KG1 (cell line): ENCODE results near the gene KLHL18.
"Not testable (repeated sequence)": the region's sequence is repeated elsewhere in the genome, so short reads cannot be mapped to it uniquely, and the experiment has no call there.

Experiments used
- DNase-seq: peaks from one replicate; lab custom pipeline; 2025; lab: John Stamatoyannopoulos, UW

Gene KLHL18

DNA sequence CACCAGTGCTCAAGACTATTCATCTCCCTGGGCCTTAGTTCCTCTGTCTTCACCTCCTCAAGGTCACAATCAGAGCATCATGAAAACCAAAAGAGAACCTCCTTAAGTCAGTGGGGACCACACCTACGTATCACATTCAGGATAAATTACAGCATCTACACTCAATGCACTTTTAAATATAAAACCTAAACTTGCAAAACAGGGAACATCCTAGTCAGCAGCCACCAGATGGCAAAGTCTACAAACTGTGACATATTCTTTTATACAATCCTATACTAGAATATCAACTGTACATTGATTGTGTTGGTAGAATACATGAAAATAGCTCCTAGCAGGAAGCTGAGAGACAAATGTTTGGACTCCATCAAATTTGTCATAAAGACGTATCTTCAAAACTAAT, 8.1 kb upstream of the KLHL18 start:
- DNase-seq = no peak

DNA sequence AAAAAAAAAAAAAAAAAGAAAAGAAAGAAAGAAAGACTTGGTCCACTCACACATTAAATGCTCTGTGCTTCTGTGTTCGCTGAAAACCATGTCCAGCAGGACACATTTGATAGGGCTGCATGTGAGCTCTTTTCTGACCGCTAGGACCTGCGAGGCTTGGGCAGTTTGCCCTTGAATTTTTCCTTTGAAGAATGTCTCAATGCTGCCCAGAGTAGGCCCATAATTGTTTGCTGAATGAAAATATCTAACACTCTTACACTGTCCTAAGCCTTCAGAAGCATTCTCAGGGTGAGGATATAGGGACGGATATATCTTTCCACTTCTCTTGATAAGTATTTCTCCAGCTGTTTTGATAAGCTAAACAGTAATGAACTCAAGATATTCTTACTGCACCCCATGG, 6.2 kb upstream of the KLHL18 start:
- DNase-seq = no peak

- no peak for DNase-seq
These were observed 2.2 kb upstream of the KLHL18 start for GRCh38 chr3:47280519-47280918.

DNA sequence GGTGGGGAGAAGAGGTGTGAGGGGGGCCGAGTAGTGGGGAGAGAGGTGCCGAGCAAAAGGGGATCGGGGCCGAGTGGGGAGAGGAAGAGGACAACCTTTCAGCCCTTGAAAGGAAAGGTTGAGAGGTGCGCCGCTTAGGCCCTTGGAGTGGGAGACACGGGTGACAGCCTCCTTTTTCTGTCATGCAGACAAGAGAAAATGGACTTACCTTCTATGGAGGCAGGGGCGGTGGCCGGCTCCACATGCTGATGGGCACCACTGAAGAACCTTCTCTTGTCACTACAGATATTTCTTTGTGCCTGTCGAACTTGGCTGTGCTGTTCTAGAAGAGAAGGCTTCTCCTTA, 421 bp downstream of the KLHL18 start:
- DNase-seq = no peak

GRCh38 chr3:47283591-47284364, 1.0 kb downstream of the KLHL18 start:
- DNase-seq = no peak

- no peak for DNase-seq
These were observed 6.5 kb downstream of the KLHL18 start for GRCh38 chr3:47288966-47289910.

DNA sequence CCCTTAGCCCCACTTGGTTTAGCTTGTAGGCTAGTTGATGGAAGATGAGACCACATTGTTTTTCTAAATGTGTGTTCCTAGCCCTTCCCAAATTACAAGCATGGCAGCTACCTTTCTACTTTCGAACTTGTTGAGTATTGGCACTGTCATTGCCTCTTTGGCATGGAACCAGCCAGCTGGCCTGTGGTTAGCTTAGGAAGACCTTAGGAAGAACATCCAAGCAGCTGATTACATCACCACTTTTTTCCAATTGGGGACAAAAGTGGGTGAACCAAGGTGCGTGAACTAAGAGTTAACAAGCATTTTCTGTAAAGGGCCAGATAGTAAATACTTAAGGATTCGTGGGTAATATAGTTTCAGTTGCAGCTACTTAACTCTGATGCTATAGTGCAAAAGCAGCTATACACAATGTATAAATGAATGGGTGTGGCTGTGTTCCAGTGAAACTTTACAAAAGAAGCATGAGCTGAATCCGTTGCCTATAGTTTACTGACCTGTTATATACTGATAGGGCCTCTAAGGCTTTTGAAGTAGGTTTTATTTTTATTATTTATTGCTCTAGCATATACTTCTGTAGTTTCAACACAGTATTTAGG, 8.5 kb downstream of the KLHL18 start:
- no peak for DNase-seq

- DNase-seq = not testable (repeated sequence)
These were observed 9.1 kb downstream of the KLHL18 start for GRCh38 chr3:47291754-47292420.

- DNase-seq = no peak
These were observed 11.1 kb downstream of the KLHL18 start for GRCh38 chr3:47293822-47294221.

GRCh38 chr3:47294392-47294791, 11.6 kb downstream of the KLHL18 start:
- no peak for DNase-seq

DNA sequence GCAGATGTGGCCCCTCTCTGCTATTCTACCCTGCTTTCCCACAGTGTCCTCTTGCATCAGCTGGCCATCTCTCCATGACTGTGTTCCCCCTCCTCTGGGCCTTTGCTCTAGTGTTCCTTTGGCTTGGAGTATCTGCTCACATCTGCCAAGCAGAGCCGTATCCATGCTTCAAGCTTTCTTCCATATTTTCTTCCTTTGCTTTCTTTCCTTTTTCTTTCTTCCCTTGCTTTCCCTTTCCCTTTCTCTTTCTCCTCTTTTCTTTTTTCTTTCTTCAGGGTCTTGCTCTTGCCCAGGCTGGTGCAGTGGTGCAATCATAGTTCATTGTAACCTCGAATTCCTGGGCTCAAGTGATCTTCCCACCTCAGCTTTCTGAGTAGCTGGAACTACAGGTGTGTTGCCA, 12.6 kb downstream of the KLHL18 start:
- DNase-seq = no peak

- no peak for DNase-seq
These were observed 13.2 kb downstream of the KLHL18 start for GRCh38 chr3:47295976-47296375.

DNA sequence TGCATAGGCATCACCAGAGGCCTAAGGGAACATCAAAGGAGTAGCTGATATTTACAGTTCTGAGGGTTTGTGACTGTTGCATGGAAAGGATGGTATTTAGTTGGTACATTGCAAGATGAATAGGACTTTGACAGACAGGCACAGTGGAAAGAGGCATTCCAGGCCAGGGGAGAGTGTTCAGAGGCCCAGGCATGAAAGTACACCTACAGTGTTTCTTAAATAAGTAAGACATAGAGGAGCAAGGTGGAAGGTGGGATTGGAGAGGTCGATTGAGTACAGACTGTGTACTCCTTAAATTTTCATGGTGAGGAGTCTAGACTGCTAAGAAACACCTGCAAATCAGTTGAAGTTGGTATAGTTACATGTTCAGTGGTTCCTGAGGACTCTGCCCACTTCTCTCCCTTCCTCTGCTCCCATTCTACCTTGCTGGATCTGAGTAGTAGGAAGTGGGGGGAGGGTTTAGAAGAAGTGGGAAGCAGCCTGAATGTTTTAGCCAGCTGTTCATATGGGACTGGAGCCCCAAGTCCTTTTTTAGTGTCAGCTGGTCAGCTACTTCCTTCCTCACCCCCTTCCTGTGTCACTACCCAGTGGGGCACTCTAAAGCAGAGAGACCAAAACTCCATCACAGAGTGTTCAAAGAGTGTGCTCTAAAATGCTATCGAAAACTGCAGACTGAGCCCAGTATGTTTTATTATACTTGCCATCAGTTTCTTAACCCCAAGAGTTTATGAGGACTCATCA, 14.0 kb downstream of the KLHL18 start:
- DNase-seq = no peak

DNA sequence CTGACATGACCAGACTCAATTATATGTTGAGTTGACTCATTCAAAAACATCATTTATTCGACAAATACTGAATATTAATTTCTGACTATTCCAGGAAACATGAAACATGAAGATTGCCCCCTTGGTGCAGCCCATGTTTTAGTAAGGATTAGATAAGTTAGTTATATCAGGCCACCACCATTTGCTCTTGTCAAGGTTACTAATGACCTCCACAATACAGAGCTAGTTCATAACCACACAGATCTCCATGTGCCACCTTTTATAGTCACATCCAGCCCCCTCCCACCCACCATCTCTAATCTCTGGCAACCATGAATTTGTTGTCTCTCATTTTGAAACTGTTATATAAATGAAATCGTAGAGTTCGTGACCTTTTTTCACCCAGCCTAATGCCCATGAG, 15.7 kb downstream of the KLHL18 start:
- DNase-seq = no peak

GRCh38 chr3:47299381-47300318, 16.9 kb downstream of the KLHL18 start:
- DNase-seq = no peak

DNA sequence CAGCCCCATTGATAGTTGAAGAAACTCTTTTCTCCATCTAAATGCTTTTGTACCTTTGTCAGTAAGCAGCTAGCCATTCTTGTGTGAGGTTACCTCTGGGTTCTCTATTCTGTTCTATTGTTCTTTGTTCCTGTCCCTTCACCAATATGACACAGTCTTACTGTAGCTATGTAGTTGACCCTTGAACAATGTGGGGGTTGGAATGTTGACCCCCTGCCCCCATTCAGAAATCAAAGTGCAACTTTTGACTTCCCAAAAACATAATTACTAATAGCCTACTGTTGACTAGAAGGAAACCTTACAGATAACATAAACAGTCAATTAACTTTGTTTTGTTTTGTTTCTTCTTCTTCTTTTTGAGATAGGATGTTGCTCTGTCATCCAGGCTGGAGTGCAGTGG, 18.7 kb downstream of the KLHL18 start:
- no peak for DNase-seq

- no peak for DNase-seq
These were observed 23.3 kb downstream of the KLHL18 start for GRCh38 chr3:47306022-47306421.

DNA sequence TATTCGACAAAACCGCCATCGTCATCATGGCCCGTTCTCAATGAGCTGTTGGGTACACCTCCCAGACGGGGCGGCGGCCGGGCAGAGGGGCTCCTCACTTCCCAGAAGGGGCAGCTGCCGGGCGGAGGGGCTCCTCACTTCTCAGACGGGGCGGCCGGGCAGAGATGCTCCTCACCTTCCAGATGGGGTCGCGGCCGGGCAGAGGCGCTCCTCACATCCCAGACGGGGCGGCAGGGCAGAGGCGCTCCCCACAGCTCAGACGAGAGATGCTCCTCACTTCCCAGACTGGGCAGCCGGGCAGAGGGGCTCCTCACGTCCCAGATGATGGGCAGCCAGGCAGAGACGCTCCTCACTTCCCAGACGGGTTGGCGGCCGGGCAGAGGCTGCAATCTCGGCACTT, 26.5 kb downstream of the KLHL18 start:
- DNase-seq = not testable (repeated sequence)

DNA sequence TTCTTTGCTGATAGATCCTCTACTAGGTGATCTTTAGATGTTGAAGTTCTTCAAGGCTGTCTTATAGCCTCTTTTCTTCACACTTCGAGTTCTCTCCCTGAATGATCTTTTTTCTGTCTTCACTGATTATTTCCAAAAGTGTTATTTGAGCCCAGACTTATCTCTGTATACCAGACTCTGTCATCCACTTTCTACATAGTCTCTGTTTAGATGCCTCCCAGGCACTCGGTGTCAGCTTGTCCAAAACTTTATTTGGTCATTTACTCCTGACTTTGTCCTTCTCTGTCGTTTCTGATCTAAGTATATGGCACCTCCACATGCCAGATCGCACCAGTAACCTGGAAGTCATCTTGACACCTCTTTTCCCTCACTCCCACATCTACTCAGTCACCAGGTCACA, 27.6 kb downstream of the KLHL18 start:
- no peak for DNase-seq

DNA sequence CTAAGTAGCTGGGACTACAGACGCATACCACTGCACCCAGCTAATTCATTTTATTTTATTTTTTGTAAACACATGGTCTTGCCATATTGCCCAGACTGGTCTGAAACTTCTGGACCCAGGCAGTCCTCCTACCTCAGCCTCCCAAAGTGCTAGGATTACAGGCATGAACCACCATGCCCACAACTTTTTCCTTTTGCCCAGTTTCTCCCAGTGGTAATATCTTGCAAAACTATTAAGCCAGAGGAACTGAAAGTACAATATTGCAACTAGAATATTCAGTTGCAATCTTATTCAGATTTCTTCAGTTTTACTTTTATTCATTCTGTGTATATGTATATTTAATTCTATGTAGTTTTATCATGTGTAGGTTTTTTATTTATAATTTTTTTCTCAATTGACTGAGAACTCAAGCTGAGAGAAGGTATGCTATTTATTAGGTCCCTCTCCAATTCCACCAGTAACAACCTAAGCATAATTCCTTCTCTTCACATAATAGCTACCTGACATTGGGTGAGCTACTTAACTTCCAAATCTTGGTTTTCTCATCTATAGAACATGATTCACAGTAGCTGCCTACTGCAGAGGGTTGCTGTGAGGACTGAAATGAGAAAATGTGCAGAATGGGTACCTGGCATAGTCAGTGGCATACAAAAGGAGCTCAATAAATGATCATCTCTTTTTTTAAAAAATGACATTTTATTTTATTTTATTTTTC, 30.8 kb downstream of the KLHL18 start:
- DNase-seq = no peak
